ENCODE measurements around the gene SOWAHB.
"Not testable (repeated sequence)": the region's sequence is repeated elsewhere in the genome, so short reads cannot be mapped to it uniquely, and the experiment has no call there.

SOWAHB gene

GRCh38 chr4:76895619-76896018 is 2.3 kb downstream of the SOWAHB start:
- DNase-seq: no peak

- no peak for DNase-seq
These were observed 3.2 kb downstream of the SOWAHB start for GRCh38 chr4:76894537-76895255.

- no peak for DNase-seq
These were observed 5.3 kb downstream of the SOWAHB start for GRCh38 chr4:76892601-76893000.

- DNase-seq: no peak
These were observed 5.9 kb downstream of the SOWAHB start for GRCh38 chr4:76892001-76892400.

GRCh38 chr4:76886848-76887441 is 11.0 kb downstream of the SOWAHB start:
- no peak for DNase-seq

- no peak for DNase-seq
These were observed 11.7 kb downstream of the SOWAHB start for GRCh38 chr4:76886214-76886613.

GRCh38 chr4:76883147-76883546 is 14.8 kb downstream of the SOWAHB start:
- DNase-seq: no peak

GRCh38 chr4:76882630-76883029 is 15.3 kb downstream of the SOWAHB start:
- DNase-seq: no peak

- DNase-seq: no peak
These were observed 16.6 kb downstream of the SOWAHB start for GRCh38 chr4:76881375-76881774.

- no peak for DNase-seq
These were observed 18.1 kb downstream of the SOWAHB start for GRCh38 chr4:76879731-76880364.

GRCh38 chr4:76878641-76879165 is 19.2 kb downstream of the SOWAHB start:
- DNase-seq: not testable (repeated sequence)

GRCh38 chr4:76874176-76874575 is 23.8 kb downstream of the SOWAHB start:
- DNase-seq: no peak

GRCh38 chr4:76873495-76873894 is 24.4 kb downstream of the SOWAHB start:
- DNase-seq: no peak

- DNase-seq: no peak
These were observed 25.4 kb downstream of the SOWAHB start for GRCh38 chr4:76872556-76872955.

GRCh38 chr4:76868780-76869179 is 29.2 kb downstream of the SOWAHB start:
- DNase-seq: not testable (repeated sequence)

GRCh38 chr4:76867880-76868655 is 29.9 kb downstream of the SOWAHB start:
- no peak for DNase-seq

- DNase-seq: no peak
These were observed 30.6 kb downstream of the SOWAHB start for GRCh38 chr4:76867377-76867776.

GRCh38 chr4:76866641-76867040 is 31.3 kb downstream of the SOWAHB start:
- no peak for DNase-seq

GRCh38 chr4:76858319-76858718 is 39.6 kb downstream of the SOWAHB start:
- no peak for DNase-seq

- DNase-seq: no peak
These were observed 40.9 kb downstream of the SOWAHB start for GRCh38 chr4:76857074-76857409.

GRCh38 chr4:76856243-76857073 is 41.5 kb downstream of the SOWAHB start:
- no peak for DNase-seq

- no peak for DNase-seq
These were observed 43.1 kb downstream of the SOWAHB start for GRCh38 chr4:76854858-76855257.
